H1 (cell line): Measurements from ENCODE around the gene RERE.

Experiments used
- CTCF ChIP-seq, 3 experiments: IDR thresholded peaks; 1 replicate in 2 of 3; 2 replicates in 1 of 3; pipeline versions ENCODE4 v1.5.1 to v1.6.1; 2011; ENCODE audit warnings: low read length in 3 of 3, mild to moderate bottlenecking in 3 of 3, inconsistent platforms in 2 of 3, low read depth in 1 of 3, moderate library complexity in 1 of 3; ENCODE audit not compliant: insufficient read depth in 1 of 3; ENCODE audit errors: control extremely low read depth in 1 of 3
- MAX ChIP-seq: IDR thresholded peaks from 2 replicates; pipeline ENCODE4 v1.6.1; 2012; ENCODE audit warnings: inconsistent platforms
- SIN3A ChIP-seq, 2 experiments: IDR thresholded peaks in 1 of 2; conservative IDR thresholded peaks in 1 of 2; 2 replicates each; pipeline ENCODE4 v1.6.1; 2011 to 2012; ENCODE audit warnings: low read length in 2 of 2, improper control_type of control experiment in 1 of 2, low read depth in 1 of 2, mild to moderate bottlenecking in 1 of 2

GRCh38 chr1:8708259-8708658, 109.2 kb downstream of the RERE start:
- TF ChIP-seq MAX (no peak), SIN3A (conservative IDR thresholded peaks at IDR 0.05 in 1 of 2, IDR thresholded peaks at IDR 0.05 in 1 of 2; ENCODE audit: low read depth in 1 of 2, low read length in 2 of 2) (no peak), CTCF (IDR thresholded peaks at IDR 0.05; ENCODE audit: control extremely low read depth in 1 of 3, insufficient read depth in 1 of 3, low read depth in 1 of 3, low read length in 3 of 3) (no peak)
